ENCODE measurements around the gene TMBIM1.

- no peak for TF ChIP-seq ZNF660 (tag by site-specific recombination; IDR thresholded peaks at IDR 0.05)
- no peak for TF ChIP-seq MZF1 (tag by site-specific recombination; IDR thresholded peaks at IDR 0.05; ENCODE audit: borderline replicate concordance)
- TF ChIP-seq ZNF776 (tag by site-specific recombination; IDR thresholded peaks at IDR 0.05; ENCODE audit: borderline replicate concordance) = no peak
Observed at GRCh38 chr2:218329826-218330593, 37.7 kb upstream of the TMBIM1 start.
